GM18511 (cell line): ENCODE results near the gene FBXW11.

ENCODE experiments used
- ATAC-seq: cut with Tn5 transposase; IDR thresholded peaks from one replicate; pipeline ENCODE4 v1.9.1; 2021; ENCODE audit warnings: mild to moderate bottlenecking, moderate library complexity; ENCODE audit not compliant: unreplicated experiment

FBXW11 gene

GRCh38 chr5:171847026-171847425 is 159.4 kb downstream of the FBXW11 start:
- no peak for ATAC-seq

- ATAC-seq = no peak
These were observed 160.1 kb downstream of the FBXW11 start for GRCh38 chr5:171846323-171846722.

DNA sequence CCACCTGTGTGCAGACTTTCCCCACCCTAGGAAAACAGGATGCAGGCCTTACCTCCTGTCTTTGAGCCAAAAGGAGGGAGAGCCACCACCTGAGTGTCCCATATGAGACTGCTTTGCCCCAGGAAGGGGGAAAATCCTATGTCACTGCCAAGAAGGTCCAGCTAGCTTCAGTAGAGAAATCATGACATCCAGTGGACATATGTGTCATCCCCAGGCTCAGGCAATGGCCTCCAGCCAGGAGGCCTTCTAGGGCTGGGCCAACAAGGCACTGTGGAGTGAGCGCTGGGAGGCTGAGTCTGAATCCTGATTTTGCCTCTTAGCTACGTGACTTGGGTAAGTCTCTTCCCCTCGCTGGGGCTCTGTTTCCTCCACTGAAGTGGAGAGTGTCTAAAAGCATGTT is 160.6 kb downstream of the FBXW11 start:
- no peak for ATAC-seq

GRCh38 chr5:171845040-171845630 is 161.3 kb downstream of the FBXW11 start:
- ATAC-seq = no peak

DNA sequence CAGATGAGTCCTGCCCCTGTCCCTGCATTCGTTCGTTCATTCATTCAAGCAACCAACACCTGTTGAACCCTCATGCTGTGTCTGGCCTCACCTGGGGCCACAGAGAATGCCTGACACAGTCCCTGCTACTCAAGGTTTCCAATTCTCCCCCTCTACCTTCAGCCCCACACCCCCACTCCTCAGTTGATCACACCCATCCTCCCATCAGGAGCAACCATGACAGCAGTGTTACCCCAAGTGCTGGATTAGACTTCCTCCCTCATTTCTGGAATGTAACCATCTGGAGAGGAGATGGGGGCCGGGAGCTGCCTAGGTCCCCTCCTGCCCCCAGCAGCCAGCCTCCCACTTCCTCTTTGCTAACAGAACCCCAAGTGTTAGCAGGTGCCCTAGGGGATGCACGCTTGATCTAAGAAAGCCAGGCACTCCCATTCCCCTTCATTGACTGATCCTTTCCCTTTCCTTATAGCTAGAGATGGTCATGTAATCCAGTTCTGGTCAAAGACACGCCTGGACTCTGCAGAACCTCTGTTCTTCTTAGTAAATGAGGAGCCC is 163.6 kb downstream of the FBXW11 start:
- ATAC-seq = no peak

DNA sequence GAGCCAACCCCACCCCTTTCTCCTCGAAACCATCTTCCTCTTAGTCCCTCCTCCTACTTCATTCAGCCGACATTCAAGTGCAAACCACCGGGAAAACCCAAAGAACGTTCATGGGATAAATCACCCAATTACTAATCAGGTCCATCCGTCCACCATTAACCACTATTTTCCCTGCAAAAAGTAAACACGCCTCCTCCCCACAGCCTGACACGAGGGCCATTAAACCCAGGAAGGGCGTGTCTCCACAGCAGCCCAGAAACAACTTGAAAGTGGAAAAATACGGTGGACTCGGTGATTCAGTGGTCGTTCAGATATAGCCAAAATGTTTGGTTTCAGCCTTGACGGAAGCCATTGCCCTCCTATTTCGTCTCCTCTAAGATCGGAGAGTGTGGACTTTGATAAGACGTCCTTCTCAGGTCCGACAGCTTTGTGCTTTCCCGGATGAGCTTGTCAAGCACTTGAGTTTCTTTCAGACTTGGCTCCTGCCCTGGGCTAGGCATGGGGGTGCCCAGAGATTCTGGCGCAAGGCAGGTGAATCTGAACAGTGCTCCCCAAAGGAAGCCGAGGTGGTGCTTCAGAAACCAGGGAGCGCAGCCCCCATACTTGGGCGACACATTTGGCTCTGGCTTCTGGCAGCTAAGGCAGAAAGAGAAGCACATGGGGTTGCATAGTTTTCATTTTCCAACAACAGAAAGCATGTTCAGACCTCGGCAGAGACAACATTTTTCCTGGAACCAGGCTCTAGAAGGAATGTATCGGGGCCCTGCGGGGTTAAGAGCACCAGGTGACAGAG is 164.3 kb downstream of the FBXW11 start:
- no peak for ATAC-seq

GRCh38 chr5:171840711-171841522 is 165.5 kb downstream of the FBXW11 start:
- ATAC-seq = no peak

GRCh38 chr5:171840066-171840465 is 166.4 kb downstream of the FBXW11 start:
- no peak for ATAC-seq

- ATAC-seq = no peak
These were observed 167.3 kb downstream of the FBXW11 start for GRCh38 chr5:171839112-171839511.

GRCh38 chr5:171838066-171838465 is 168.4 kb downstream of the FBXW11 start:
- no peak for ATAC-seq

GRCh38 chr5:171837522-171837921 is 168.9 kb downstream of the FBXW11 start:
- no peak for ATAC-seq

- ATAC-seq = no peak
These were observed 171.4 kb downstream of the FBXW11 start for GRCh38 chr5:171835066-171835465.

- no peak for ATAC-seq
These were observed 172.0 kb downstream of the FBXW11 start for GRCh38 chr5:171834461-171834860.

DNA sequence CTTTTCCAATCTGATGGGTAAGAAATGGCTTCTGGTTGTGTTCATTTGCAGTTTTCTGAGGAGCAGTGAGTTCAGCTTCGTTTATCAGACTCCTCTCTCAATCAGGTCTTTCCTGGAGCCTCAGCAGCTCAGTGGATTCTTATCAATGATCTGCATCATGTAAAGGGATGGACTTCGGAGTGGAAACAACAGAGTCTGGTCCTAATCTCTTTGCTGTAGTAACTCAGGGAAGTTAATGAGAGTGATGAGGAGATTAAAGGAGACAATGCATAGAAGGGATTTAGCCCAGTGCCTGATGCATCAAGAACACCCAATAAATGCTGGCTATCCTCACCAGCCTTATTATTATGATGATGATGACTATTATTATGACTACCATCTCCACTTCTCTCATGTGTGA is 173.7 kb downstream of the FBXW11 start:
- no peak for ATAC-seq

GRCh38 chr5:171830686-171831085 is 175.8 kb downstream of the FBXW11 start:
- no peak for ATAC-seq

- no peak for ATAC-seq
These were observed 179.3 kb downstream of the FBXW11 start for GRCh38 chr5:171827162-171827561.

DNA sequence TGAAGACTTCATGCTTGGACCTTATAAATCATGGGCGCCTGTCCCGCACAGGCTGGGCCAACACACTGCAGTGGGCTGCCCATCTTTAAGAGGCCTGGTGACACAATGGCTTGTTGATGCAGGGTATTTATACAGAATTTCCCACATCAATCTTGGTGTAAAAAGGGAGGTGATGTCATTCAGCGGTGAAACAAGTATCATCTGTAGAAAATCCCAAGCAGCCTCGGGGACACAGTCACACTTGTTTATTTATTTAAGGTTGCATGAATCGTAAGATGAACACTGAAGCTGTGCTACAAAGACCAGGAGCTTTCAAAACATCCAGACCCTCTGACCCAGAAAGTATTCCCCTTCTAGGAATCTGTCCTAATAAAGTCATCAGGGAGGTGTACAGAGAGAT is 180.3 kb downstream of the FBXW11 start:
- ATAC-seq = no peak

DNA sequence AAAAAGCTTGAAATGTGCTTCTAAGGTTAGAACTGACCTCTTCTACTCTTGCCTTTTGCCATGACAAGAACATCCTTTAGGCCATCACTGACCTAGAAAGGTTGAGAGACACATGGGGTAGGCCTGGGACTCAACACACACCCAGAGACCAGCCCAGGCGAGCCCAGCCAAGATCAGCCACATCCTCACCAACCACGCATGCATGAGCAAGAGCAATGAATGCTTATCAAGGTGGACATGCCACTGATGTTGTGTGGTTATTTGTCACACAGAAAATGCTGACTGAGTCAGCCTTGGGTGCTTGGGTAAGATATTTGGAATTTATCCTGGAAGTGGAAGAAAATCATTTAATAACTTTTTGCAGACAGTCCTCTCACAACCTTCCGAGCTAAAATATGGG is 181.4 kb downstream of the FBXW11 start:
- ATAC-seq = no peak

DNA sequence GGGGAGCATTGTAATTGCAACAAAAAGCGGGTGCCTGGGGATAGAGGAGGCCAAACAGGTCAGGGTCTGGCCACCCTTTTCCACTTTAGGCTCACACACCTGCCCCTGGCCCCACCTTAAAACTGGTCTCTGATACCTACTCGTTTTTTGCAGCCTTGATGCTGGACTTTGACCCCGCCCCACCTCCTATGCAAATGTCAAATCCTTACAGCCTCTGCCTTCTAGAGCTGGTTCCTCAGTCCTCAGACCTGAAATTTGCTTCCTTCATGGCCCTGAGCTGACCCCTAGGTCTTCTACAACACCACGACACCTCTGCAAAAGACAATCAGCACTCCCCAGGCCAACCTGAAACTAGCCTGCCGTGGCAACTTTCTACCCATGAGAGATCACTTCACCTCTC is 183.2 kb downstream of the FBXW11 start:
- ATAC-seq = no peak

GRCh38 chr5:171821286-171821685 is 185.2 kb downstream of the FBXW11 start:
- ATAC-seq = no peak

- no peak for ATAC-seq
These were observed 185.9 kb downstream of the FBXW11 start for GRCh38 chr5:171820561-171820960.

DNA sequence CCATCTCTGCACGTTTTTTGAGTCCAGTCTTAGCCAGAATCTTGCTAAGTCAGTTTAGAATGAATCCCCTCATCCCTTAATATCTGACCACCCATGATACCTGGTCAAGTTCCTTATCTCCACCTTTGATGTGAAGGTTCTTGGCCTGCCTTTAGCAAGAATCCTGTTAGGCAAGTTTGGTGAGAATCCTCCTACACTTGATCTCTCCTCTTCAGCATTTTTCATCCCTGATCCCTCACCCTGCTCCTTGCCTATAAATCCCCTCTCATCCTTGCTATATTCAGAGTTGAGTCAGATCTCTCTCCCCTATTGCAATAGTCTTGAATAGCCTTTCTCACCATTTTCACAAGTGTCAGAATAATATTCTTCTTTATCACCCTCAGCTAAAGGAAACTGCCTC is 189.8 kb downstream of the FBXW11 start:
- no peak for ATAC-seq
